HG03460 (cell line): ENCODE data around the gene MTARC2.
A peak's percentile ranks its signal among the peaks of the same experiment; 100 is the strongest.
"Not testable (repeated sequence)": the region's sequence is repeated elsewhere in the genome, so short reads cannot be mapped to it uniquely, and the experiment has no call there.

Source experiments
- ATAC-seq: cut with Tn5 transposase; IDR thresholded peaks from one replicate; pipeline ENCODE4 v1.9.1; 2021; ENCODE audit not compliant: unreplicated experiment

Gene MTARC2

DNA sequence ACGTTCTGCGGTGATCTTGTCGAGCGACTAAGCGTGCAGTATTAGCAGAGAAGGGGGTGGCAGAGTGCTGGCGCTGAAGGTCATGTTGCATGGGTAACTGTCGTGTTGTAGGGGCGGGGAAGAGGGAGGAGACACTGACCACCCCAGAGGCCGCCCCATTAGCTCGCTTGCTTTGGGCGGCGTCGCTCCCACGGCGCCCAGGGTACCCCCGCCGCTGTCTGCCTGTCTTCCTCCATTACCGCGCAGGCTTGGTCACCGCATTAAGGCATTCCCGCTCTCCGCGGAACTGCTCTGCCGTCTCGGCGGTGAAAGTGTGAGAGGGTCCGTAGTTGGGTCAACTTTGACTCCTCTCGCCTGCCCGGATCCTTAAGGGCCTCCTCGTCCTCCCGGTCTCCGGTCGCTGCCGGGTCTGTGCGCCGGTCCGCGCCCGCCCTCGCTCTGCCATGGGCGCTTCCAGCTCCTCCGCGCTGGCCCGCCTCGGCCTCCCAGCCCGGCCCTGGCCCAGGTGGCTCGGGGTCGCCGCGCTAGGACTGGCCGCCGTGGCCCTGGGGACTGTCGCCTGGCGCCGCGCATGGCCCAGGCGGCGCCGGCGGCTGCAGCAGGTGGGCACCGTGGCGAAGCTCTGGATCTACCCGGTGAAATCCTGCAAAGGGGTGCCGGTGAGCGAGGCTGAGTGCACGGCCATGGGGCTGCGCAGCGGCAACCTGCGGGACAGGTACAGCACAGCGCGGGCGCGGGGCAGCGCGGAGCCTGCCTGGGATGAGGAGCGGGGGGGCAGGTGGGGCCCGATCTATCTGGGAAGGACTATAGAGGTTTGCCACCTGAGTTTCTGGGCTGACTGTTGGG, at the start of gene MTARC2:
Gene MTARC2 (plus strand): TSS at position 234 of the 846 bp plus-strand sequence. CDS start 210 bp downstream, at position 444.
- peak; percentile 92 for ATAC-seq

DNA sequence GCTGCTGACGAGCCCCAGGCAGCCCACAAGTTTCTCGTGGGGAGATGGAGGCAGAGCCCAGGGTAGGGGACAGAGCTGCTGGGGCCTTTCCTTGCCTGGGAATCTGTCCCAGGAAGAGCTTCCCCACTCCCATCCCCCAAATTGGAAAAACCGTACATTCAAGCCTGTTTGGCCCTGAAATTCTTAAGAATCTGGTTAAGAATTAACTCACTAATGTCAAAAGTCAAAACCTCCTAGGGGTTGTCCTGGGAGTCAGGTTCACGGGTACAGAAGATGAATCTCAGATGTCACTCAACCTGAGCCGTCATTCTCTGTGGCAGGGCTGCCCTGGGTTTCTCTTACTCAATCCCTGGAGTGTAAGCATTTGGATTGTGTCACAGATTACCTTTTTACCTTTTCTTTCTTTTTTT, 49.5 kb upstream of the MTARC2 start:
- ATAC-seq: no peak

DNA sequence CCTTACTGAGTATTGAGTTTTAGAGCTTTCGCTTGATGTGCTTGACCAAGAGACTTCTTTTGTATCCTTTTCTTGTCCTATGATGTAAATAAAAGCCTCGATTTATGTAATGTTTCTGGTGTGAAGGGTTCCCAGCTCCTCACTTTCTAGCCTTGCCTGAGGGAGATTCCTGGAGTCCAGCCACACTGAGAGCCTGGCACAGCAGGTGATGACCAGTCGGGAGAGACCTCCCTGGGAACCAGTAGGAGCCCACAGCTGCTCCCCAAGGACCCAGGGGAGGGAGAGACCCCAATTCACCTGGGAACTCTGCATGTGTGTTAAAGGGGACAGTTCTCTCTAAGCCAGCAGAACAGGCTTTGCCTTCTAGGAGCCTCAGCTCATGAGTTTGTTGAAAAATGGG, 49.1 kb upstream of the MTARC2 start:
- ATAC-seq: no peak

DNA sequence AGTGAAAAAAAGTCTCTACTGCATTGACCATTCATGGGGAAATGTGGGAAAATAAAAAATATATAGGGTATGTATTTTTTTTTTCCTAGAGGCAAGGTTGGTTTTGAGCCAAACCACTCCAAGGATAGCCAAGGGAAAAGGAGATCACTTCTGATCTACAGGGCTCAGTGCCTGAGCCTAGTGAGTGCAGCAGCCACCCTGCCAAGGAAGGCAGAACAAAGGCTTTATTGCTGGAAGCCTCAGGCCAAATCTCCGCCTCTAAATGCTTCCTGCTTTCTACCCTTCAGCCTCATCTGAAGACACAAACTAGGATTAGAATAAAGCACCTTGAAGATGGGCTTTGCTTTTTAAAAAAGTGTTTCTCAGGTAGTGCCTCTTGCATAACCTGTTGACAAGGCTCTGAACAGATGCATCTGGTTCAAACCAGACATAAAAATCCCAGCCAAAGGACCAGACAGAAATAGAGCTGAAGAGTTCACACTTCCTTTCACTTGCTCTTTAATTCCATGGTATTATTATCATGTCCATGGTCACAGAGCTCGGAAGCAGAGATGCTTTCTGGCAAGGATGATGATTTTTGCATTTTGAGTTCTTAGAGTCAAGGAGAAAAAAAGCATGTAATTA, 47.5 kb upstream of the MTARC2 start:
- no peak for ATAC-seq

DNA sequence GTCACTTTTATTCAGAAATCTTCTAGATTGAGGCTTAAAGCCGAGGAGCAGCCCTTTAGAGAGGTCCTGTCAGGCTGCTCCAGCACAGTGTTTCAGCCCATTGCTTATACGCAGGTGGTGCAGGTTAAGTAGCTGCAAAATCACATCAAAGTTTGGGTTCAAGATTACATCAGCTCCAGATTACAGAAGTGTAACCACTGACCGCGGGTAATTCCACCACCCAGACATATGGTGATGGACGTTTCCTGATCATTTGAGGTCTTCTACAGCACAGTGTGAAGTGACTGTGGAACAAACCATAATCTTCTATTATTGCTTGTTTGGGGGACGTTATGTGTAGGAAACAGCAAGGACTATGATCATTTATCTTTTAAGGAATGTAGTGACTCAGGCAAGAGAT, 46.1 kb upstream of the MTARC2 start:
- no peak for ATAC-seq

DNA sequence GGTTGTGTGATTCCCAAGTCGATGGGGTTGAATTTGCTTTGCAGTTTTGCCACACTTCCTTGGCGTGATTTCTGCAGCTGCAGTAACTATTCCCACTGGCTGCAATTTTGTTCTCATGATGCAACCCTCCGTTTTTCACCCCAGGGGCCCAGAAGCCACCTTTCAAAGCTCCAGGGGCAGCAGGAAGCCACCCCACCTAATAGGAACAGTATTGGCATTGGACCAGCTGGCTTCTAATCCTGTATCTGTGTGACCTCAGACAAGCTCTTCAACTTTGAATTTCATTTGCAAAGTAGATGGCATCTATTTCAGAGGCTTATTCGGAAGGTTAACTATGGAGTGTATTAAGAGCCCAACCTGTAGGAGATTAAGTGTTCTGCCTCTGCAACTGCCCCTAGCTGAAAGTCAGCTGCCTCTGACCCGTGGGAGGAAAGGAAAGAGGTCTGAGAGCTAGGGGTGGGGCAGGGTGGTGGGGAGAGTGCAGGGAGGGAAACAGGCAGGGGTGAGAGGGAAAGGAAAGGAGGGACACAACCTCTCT, 45.3 kb upstream of the MTARC2 start:
- no peak for ATAC-seq

DNA sequence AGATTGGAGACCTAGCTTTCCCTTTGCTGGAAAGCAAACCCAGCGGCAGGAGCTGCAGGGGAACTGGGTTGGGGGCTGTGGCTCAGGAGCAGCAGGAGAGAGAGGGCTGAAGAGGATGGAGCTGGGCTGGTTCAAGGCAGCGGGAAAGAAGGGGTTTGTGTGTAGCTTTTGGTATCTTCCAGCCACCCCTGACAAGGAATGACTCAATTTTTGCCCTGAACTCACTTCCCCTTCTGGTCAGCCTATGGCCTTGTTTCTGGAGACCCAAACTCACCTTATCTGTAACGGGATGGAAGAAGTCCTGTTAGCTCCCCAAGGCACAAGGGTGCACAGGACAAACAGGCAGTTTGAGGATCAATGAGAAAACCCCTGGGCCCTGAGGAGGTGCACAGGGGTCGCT, 44.8 kb upstream of the MTARC2 start:
- ATAC-seq: no peak

DNA sequence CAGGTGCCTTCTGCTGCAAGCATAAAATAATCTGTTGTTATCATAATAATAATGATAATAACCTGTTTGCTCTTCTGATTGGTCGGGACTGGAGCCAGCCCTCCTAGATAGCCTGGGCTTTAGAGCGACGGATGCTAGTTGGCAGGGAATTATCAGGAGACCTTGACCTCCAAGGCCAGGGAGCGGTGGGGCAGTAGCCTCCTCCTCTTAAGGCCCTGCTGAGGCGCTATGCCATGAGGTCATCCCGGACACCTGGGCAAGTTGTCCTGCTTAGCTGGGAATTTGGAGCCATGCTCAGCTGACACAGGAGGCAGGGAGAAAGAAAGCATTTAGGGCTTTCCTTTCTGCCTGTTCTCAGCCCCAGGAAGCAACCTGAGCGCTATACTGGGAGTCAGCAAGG, 42.3 kb upstream of the MTARC2 start:
- no peak for ATAC-seq

DNA sequence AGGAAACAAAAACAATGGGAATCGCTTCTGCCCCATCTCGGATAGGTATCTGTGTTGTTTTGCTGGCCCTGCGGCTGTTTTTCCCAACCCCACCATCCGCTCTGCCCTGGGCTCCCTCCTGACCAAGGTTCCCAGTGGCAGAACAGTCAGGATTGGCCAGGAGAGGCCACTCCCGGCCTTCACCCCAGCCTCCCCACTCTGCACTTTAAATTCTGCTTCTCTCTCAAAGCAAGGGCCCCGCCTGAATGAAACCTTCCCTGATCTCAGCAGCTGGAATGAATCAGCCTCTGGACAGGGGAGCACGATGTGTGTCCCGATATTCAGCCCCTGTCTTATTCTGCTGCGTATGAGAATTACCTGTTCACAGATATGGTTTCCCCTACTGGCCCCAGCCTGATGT, 41.6 kb upstream of the MTARC2 start:
- no peak for ATAC-seq

DNA sequence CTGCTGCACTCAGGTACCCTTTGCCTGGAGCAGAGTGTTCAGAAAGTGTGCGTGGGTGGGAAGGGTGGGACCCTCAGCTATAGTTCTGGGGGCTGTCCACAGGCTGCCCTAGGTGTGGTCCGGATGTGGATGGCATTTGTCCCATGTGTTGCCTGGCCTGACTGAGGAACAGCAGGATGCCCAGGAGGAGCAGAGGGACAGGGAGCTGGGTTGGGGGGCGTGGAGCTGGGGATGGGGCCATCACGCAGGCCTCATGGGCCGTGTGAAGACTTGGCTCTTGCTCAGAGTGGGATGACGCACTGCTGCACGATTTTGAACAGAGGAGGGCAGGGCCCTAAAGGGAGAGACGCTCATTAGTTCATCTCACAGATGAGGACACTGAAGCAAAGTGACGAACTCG, 41.0 kb upstream of the MTARC2 start:
- no peak for ATAC-seq

DNA sequence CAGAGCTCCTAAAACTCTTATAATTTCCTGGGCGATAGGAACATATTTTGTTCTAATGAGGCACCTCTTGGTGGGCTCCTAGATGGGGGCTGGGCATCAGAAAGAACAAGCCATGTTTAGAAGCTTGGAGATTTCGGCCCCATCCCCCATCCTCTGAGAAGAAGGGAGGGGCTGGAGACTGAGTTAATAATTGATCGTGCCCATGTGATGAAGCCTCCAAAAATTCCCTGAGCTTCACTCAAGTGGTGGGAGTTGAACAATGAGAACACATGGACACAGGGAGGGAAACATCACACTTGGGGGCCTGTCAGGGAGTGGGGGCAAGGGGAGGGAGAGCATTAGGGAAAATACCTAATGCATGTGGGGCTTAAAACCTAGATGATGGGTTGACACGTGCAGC, 39.9 kb upstream of the MTARC2 start:
- no peak for ATAC-seq

DNA sequence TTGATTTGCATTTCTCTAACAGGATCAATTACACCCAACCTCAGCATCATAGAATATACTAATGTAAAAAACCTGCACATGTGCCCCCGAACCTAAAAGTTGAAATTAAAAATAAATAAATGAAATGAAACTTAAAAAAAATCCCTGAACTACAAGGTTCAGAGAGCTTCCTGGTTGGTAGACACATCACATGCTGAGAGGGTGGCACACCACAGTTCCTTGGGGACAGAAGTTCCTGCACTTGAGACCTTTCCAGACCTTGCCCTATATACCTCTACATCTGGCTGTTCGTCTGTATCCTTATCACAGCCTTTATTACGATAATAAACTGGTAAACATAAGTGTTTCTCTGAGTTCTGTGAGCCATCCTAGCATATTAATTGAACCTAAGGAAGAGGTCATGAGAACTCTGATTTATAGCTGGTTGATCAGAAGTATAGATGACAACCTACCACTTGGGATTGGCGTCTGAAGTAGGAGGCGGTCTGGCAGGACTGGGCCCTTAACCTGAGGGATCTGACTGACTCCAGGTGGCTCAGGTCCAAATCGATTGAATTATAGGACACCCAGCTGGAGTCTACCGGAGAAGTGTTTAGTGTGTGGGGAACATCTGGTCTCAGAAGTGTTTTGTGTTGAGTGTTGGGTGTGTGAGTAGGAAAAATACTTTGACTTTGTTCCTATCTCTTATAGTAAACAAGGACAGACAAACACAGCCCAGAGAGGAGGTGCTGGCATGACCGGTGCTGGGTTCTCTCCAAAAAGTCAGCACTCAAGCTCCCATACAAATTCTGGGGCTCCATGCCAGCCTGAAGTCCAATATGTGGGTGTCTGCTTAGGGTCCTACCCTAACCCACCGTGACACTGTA, 39.0 kb upstream of the MTARC2 start:
- no peak for ATAC-seq

DNA sequence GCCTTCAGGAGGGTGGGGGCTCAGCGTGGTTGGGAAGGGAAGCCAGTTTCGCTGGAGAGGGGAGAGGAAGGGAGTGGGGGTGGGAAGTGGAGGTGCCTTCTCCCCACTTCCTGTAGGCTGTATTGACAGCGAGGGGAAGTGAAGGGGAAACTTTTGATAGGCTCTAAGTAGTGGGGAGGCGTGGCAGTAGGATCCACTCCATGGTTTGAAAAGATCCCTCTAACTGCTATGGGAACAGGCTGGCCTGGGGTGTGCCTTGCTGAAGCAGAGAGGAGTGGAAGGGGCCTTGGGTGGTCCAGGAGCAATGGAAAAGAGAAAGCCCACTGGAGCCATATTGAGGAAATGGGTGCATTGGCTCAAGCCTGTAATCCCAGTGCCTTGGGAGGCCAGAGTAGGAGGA, 37.8 kb upstream of the MTARC2 start:
- no peak for ATAC-seq

DNA sequence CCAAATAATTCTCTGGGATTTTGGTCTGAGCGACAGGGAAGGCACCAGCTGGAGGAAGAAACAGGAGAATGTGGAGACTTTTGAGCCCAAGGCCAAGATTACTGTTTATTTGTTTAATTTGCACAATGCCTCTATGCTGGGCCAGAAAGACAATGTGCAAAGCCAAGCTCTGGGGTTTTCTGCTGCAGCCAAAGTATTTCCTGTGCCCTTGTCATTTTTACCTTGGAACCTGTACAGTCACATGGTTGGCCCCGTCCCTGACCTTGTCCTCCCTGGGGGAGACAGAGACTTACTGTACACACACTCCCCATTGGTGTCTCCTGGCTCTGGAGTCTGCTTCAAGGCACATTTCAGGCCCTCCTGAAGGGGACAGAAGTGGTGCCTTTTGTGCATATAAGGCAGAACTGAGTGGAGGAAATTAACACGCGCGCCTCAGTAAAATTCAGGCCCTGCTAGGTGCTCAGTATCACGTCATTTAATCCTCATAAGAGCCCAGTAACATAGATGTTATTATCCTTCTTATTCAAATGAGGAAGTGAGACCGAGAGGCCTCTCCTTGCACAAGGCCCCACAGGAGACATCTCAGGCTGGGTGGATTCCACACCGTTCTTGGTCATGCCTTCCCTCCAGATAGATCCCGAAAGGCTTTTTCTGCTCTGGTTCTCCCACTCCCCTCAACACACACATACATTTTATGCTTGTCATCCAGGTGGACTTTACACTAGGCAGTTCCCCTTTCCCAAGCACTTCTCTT, 36.9 kb upstream of the MTARC2 start:
- peak; percentile 67 for ATAC-seq

DNA sequence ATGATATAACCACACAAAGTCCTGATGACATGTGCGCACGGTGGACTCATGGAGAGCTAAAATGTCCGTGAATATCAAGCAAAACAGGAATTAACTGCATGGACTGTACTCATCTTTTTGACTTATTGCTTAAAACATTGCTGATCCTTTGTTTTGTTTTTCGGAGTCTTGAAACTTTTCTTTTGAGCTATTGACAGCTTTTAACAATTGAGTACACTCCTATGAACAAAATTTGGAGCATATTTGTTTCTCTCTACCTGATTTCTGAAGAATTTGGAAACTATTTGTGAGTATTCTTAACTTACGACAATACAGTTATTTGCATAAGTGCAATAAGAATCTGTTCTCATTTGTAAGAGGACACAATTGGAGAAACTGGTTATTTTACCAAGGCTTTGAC, 32.1 kb upstream of the MTARC2 start:
- not testable (repeated sequence) for ATAC-seq

DNA sequence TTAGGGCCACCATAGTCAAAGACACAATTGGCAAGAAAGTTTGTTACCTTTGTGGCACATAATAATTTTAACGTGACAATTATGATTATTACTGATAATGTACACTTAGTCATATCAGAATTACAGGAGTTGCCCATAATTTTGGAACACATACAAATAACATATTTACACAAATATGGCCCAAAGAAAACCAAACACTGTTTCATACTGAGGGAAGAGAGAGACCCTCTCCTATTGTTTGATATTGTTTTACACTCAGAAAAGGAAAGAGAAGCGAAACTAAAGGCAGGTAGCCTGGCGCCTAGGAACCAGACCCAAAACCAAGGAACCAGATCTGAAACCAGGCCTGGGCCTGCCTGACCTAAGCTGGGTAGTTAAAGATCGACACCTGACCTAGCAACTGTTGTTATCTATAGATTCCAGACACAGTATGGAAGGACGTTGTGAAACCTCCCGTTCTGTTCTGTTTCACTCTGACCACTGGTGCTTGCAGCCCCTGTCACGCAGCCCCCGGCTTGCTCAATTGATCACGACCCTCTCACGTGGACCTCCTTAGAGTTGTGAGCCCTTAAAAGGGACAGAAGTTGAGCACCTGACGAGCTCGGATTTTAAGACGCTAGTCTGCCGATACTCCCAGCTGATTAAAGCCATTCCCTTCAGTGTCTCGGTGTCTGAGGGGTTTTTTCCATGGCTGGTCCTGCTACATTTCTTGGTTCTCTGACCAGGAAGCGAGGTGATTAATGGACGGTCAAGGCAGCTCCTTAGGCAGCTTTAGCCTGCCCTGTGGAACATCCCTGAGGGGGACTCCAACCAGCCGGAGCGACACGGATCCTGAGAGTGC, 30.1 kb upstream of the MTARC2 start:
- ATAC-seq: peak; percentile 64

DNA sequence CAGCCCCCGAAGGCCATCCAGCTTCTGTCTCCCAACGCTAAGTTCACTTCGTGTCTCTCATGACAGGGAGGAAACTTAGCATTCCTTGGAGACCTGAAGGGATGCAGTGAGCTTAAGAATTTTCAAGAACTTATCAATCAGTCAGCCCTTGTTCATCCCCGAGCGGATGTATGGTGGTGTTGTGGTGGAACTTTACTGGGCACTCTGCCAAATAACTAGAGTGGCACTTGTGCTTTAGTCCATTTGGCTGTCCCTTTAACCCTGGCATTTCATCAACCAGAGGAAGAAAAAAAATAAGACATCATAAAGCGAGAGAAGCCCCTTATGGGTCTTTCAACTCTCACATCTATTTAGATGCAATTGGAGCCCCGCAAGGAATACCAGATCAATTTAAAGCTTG, 26.9 kb upstream of the MTARC2 start:
- not testable (repeated sequence) for ATAC-seq

DNA sequence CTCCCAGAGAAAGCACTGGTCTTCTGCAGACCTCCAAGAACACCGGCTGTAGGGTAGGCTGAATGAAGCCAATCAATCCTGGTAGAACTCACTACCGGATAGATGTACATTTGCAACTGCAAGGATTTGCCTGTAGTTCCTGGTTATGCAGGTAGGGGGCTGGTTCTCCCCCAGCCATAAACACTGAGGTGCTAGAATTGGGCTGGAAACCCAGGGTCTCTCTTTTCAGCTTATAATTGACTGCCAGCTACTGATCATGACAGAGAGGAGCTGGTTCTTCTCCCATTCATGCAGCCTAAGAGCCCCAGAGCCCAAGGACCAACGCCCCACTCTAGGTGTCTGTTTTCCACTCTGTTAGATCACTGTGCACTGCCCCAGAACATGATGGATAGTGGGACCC, 21.5 kb upstream of the MTARC2 start:
- no peak for ATAC-seq

DNA sequence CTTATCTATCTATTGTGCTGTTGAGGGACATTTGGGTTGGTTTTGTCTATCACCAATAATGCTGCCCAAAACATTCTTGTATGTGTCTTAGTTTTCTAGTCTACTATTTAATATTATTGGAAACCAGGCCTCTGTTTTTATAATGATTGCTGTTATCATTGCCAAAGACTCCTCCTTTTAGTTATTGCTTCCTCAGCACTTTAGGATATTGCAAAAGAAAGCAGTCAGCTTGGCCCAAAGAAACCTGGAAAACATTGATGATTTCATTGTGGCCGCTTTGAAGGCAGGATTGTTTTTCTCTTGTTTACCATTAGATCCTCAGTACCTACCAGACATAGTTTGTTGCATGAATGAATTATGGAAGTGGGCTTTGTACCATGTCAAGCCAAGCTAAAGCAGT, 20.6 kb upstream of the MTARC2 start:
- no peak for ATAC-seq

DNA sequence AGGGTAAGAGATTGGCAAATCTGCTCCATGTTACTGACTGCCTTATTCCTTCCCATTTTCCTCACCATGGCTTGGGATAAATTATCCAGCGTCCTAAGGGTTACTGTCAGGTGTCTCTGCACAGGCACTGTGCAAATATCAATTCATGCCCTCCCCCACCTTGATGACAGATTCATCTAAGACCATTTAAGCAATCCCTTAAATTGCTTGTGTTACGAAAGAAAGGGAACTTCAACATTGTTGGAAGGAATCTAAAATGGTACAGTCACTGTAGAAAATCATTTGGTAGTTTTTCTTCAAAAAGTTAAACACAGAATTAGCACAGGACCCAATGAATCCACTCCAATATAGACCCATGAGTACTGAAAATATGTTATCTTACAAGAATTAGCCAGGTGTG, 17.6 kb upstream of the MTARC2 start:
- ATAC-seq: no peak
